HepG2 (cell line): ENCODE data around the gene SEMA4B.

ENCODE experiments used
- CTCF ChIP-seq: sonication (generic); formaldehyde crosslinking; IDR thresholded peaks from 2 replicates; pipeline ENCODE4 v1.5.0; 2020; ENCODE audit warnings: mild to moderate bottlenecking, missing genetic modification reagents, moderate library complexity
- HDAC1 ChIP-seq: sonication (generic); formaldehyde crosslinking; IDR thresholded peaks from 2 replicates; pipeline ENCODE4 v1.5.1; 2020; ENCODE audit warnings: mild to moderate bottlenecking, missing genetic modification reagents
- JUND ChIP-seq: sonication (generic); formaldehyde crosslinking; IDR thresholded peaks from 2 replicates; pipeline ENCODE4 v1.8.0; 2022; ENCODE audit warnings: mild to moderate bottlenecking, missing genetic modification reagents
- ZNF501 ChIP-seq: sonication (generic); formaldehyde crosslinking; IDR thresholded peaks from 2 replicates; pipeline ENCODE4 v1.5.1; 2020; ENCODE audit warnings: mild to moderate bottlenecking, moderate library complexity, missing genetic modification reagents

- TF ChIP-seq HDAC1 (CRISPR knock-in tag) (peak; percentile 77; the same call in 1 of the 2 replicates), JUND (CRISPR knock-in tag) (no peak), ZNF501 (CRISPR knock-in tag) (peak; percentile 73; the same call in 1 of the 2 replicates), CTCF (CRISPR knock-in tag) (peak; percentile 30; the same call in 1 of the 2 replicates)
These were observed 46.1 kb upstream of the SEMA4B start for GRCh38 chr15:90154861-90155626.
